Neural crest cell (in vitro differentiated cells): ENCODE results near the gene FSTL4. TPM values are rescaled to one million over a fixed set of nuclear protein-coding genes. Genes with fewer than 3 reads are reported as not detected.

ENCODE experiments used
- DNase-seq: peaks from one replicate; pipeline ENCODE4 v3.0.0; 2021; ENCODE audit warnings: low read depth, mixed read lengths, low spot score
- H3K27ac Mint-ChIP-seq: one replicate; pipeline ENCODE4 v1.8.0; 2021; ENCODE audit warnings: mild to moderate bottlenecking, mixed read lengths; ENCODE audit not compliant: unreplicated experiment
- H3K27me3 Mint-ChIP-seq: 2 replicates; pipeline ENCODE4 v1.8.0; 2021; ENCODE audit warnings: low read depth, mild to moderate bottlenecking, mixed read lengths
- H3K36me3 Mint-ChIP-seq: 2 replicates; pipeline ENCODE4 v1.8.0; 2021; ENCODE audit warnings: low read depth, mild to moderate bottlenecking, mixed read lengths
- H3K4me1 Mint-ChIP-seq: 2 replicates; pipeline ENCODE4 v1.8.0; 2021; ENCODE audit warnings: mixed read lengths
- H3K4me3 Mint-ChIP-seq: one replicate; pipeline ENCODE4 v1.8.0; 2021; ENCODE audit warnings: mild to moderate bottlenecking, mixed read lengths
- H3K9me3 Mint-ChIP-seq: 2 replicates; pipeline ENCODE4 v1.8.0; 2021; ENCODE audit warnings: mixed read lengths
- total RNA-seq: library from RNA; stranded (reverse); gene quantifications from 2 replicates; pipeline ENCODE4 v1.2.1, GENCODE V29; 2021
- TF ChIP-seq, protein P1 (sequence below): fragments of 200-600 bp; sonication (generic); conservative IDR thresholded peaks from 2 replicates; pipeline ENCODE4 v1.5.0; 2021; ENCODE audit warnings: antibody characterized with exemption, mild to moderate bottlenecking

FSTL4 gene
- total RNA-seq, 1 donor from 2014 or later = 2.0 TPM

- Mint-ChIP-seq H3K9me3 (no peaks in the 10 kb centered on the region), H3K4me3 (no peak overlapping the region), H3K4me1 (no peaks in the 10 kb centered on the region), H3K36me3 (no peaks in the 10 kb centered on the region), H3K27me3 (no peaks in the 10 kb centered on the region), H3K27ac (no peak overlapping the region)
- TF ChIP-seq, protein P1, sequence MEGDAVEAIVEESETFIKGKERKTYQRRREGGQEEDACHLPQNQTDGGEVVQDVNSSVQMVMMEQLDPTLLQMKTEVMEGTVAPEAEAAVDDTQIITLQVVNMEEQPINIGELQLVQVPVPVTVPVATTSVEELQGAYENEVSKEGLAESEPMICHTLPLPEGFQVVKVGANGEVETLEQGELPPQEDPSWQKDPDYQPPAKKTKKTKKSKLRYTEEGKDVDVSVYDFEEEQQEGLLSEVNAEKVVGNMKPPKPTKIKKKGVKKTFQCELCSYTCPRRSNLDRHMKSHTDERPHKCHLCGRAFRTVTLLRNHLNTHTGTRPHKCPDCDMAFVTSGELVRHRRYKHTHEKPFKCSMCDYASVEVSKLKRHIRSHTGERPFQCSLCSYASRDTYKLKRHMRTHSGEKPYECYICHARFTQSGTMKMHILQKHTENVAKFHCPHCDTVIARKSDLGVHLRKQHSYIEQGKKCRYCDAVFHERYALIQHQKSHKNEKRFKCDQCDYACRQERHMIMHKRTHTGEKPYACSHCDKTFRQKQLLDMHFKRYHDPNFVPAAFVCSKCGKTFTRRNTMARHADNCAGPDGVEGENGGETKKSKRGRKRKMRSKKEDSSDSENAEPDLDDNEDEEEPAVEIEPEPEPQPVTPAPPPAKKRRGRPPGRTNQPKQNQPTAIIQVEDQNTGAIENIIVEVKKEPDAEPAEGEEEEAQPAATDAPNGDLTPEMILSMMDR = no peak
- no peak for DNase-seq
Measured at GRCh38 chr5:133296624-133297023, 315.7 kb downstream of the FSTL4 start.

DNA sequence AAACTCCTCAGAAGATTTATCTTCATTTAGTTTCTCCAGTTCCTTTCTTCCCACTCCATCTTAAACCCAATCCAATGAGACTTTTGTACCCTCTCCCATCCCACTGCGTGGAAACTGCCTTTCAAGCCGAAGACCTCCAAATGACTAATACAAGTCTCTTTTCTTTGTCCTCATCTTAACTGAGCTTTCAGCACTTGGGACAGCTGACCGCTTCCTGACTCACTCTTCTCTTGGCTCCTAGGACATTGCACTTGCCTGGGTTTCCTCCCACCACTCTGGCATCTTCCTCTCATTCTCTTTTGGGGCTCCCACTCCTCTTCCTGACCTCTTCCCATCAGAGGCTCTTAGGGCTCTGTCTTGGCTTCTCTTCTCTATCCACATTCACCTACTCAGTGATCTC is 316.8 kb downstream of the FSTL4 start:
- no peak overlapping the region for H3K27ac Mint-ChIP-seq
- TF ChIP-seq, protein P1 = no peak
- H3K36me3 Mint-ChIP-seq = no peaks in the 10 kb centered on the region
- DNase-seq = no peak
- peaks cover 6% of the 10 kb centered on the region for H3K4me1 Mint-ChIP-seq
- H3K27me3 Mint-ChIP-seq = no peaks in the 10 kb centered on the region
- no peak overlapping the region for H3K4me3 Mint-ChIP-seq
- H3K9me3 Mint-ChIP-seq = no peaks in the 10 kb centered on the region

DNA sequence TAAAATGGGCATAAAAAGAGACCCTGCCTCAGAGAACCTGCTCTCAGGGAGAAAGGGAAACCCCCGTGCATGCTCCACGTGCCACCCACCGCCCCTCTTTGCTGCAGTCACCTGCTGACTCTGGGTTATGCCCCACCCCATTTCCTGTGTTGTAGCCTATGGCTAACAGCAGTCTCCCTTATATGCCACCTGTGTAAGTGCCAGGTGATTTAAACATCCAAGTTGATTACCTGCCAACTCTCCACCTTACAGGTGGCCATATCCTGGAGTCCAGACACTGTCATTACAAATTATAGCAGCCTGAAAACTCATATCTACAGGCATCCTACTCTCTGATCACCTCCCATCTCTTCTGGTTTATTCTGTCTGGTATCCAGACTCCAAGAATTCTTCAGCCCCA is 318.0 kb downstream of the FSTL4 start:
- DNase-seq = no peak
- H3K27ac Mint-ChIP-seq = no peak overlapping the region
- no peaks in the 10 kb centered on the region for H3K27me3 Mint-ChIP-seq
- no peak overlapping the region for H3K4me3 Mint-ChIP-seq
- H3K4me1 Mint-ChIP-seq = peaks cover 6% of the 10 kb centered on the region
- no peaks in the 10 kb centered on the region for H3K9me3 Mint-ChIP-seq
- H3K36me3 Mint-ChIP-seq = no peaks in the 10 kb centered on the region
- TF ChIP-seq, protein P1 = no peak

DNA sequence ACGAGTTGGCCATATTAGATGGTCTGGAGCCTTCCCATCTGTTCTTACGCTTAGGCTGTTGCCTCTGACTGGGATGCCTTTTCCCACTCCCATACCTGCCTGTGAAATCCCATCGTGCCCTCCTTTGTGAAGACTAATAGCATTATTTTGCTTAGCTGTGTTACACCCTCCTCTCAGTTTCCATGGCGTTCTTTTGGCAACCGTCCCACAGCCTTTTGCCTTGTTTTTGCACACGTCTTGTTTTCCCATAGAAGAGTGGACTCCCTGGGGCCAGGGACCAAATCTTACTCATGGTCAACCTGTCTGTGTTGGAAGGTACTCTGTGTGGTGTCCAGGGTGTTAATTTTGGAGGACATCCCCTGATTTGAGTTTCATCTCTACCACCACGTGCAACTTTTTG is 318.4 kb downstream of the FSTL4 start:
- no peak overlapping the region for H3K4me3 Mint-ChIP-seq
- H3K9me3 Mint-ChIP-seq = no peaks in the 10 kb centered on the region
- no peak overlapping the region for H3K27ac Mint-ChIP-seq
- no peaks in the 10 kb centered on the region for H3K27me3 Mint-ChIP-seq
- peaks cover 6% of the 10 kb centered on the region for H3K4me1 Mint-ChIP-seq
- H3K36me3 Mint-ChIP-seq = no peaks in the 10 kb centered on the region
- TF ChIP-seq, protein P1 = no peak
- no peak for DNase-seq

DNA sequence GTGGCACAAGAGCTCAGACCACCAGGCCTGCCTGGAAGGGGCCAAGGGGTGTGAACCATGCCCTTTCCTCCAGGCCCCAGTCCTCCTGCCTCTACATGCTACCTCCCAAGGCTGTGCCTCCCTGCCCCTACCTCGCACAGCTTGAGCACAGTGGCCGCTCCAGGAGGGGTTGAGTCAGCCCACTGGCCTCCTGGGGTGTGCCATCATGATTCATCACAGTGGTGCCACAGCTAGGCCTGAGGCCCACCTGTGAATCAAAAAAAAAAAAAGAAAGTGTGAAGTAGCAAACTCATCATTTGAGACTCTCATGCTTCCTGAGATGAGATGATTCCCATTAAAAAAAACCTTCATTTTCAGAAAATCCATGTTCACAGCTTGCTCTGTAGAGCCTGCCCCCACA is 320.0 kb downstream of the FSTL4 start:
- Mint-ChIP-seq H3K27ac (no peak overlapping the region), H3K27me3 (no peaks in the 10 kb centered on the region), H3K9me3 (no peaks in the 10 kb centered on the region), H3K36me3 (no peaks in the 10 kb centered on the region), H3K4me1 (peaks cover 9% of the 10 kb centered on the region), H3K4me3 (no peak overlapping the region)
- no peak for DNase-seq
- TF ChIP-seq, protein P1 = no peak

DNA sequence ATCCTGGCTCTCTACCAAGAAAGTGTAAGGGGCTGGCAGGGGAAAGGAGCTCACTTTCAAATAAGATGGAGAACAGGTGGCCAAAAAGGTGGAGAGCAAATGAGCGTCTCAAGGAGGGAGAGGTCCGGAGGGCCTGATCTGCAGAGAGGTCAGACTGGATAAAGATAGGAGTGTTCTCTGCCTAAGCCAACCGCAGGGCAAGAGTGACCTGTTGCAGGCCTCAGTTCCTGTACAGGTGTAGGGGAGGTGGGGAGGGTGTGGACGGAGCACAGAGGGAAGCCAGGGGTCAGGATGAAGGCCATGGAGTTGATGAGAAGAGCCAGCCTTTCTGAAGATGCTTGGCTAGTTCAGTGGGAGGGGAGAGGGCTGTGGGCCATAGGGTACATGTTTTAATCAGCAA is 320.8 kb downstream of the FSTL4 start:
- H3K4me3 Mint-ChIP-seq = no peak overlapping the region
- TF ChIP-seq, protein P1 = no peak
- peak overlapping the region; percentile 57 for H3K27ac Mint-ChIP-seq

More for the DNA sequence above, 320.8 kb downstream of the FSTL4 start:
- H3K27me3 Mint-ChIP-seq = no peaks in the 10 kb centered on the region
- H3K36me3 Mint-ChIP-seq = no peaks in the 10 kb centered on the region
- peaks cover 9% of the 10 kb centered on the region for H3K4me1 Mint-ChIP-seq
- no peaks in the 10 kb centered on the region for H3K9me3 Mint-ChIP-seq
- no peak for DNase-seq
